ENCODE measurements around the gene CDC37L1.
"Not testable (repeated sequence)": the region's sequence is repeated elsewhere in the genome, so short reads cannot be mapped to it uniquely, and the experiment has no call there.

The CDC37L1 gene

DNA sequence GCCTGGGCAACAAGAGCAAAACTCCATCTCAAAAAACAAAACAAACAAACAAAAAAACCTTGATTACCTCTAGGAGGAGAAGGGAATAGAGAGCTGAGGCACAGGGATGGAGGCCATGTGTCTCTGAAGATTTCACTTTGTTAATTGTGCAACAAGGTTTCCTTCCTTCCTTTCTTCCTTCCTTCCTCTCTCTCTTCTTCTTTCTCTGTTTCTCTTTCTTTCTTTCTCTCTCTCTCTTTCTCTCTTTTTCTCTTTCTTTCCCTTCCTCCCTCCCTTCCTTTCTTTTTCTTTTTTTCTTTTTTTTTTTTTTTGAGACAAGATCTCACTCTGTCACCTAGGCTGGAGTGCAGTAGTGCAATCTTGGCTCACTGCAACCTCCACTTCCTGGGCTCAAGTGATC lies 75.2 kb downstream of the CDC37L1 start:
- DNase-seq (ENCODE audit: low read depth, low spot score): not testable (repeated sequence)

- DNase-seq (ENCODE audit: low read depth, low spot score): no peak
Observed at GRCh38 chr9:4755026-4755609, 75.7 kb downstream of the CDC37L1 start.

DNA sequence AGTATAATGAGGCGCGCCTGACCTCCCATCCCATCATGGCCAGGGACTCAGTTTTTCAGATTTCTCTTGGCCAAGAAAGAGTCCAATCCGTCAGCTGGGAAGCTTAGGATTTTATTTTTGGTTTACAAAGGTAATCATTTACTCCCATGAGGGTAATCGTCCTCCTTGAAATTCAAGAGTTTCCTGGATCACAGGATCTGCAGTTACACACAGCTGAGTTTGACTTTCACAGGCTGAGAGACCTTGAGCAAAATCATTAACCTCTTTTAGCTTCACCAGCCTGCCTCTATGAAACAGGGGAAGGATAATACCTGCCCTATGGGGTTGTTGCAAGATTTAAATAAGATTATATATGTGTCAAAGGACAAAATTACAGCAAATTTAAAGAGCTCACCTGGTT lies 77.1 kb downstream of the CDC37L1 start:
- DNase-seq (ENCODE audit: low read depth, low spot score): no peak
